PC-9 (cell line): Measurements from ENCODE around the gene EFHC1. TPM values are rescaled to one million over a fixed set of nuclear protein-coding genes. Genes with fewer than 3 reads are reported as not detected.
A peak's percentile ranks its signal among the peaks of the same experiment; 100 is the strongest.

Source experiments
- Bru-seq: library from RNA; stranded (reverse); fragments of 400-500 nt; gene quantifications from one replicate; lab custom pipeline; 2021; lab: Mats Ljungman, UMichigan
- BruChase-seq, 2 experiments: library from RNA; stranded (reverse); fragments of 400-500 nt; gene quantifications; one replicate each; lab custom pipeline; 2021; lab: Mats Ljungman, UMichigan
- BruUV-seq: library from RNA; stranded (reverse); fragments of 400-500 nt; replicated peaks from 2 replicates; lab custom pipeline; 2021; lab: Mats Ljungman, UMichigan
- CTCF ChIA-PET: fragments of 300-600 bp; sonication (Branson Sonifier 250); formaldehyde crosslinking; loops from one replicate; lab custom pipeline; 2022; ENCODE audit warnings: antibody characterized with exemption; lab: Charles Lee
- POLR2A ChIA-PET: fragments of 300-600 bp; sonication (Branson Sonifier 250); formaldehyde crosslinking; loops from one replicate; lab custom pipeline; 2022; ENCODE audit warnings: antibody characterized with exemption; ENCODE audit not compliant: unreplicated experiment; lab: Charles Lee
- DNase-seq, 2 experiments: peaks; one replicate each; pipeline versions ENCODE4 v3.0.0 to v3.0.0-alpha.2; 2015 to 2022; ENCODE audit warnings: mixed read lengths in 1 of 2
- H2AFZ ChIP-seq: fragments of 200-600 bp; sonication (generic); 2 replicates; pipeline ENCODE4 v1.8.1; 2017; ENCODE audit warnings: antibody characterized with exemption
- H3F3A ChIP-seq: fragments of 200-600 bp; sonication (generic); 2 replicates; pipeline ENCODE4 v1.8.1; 2017; ENCODE audit warnings: antibody characterized with exemption, mild to moderate bottlenecking, low read depth; ENCODE audit not compliant: insufficient read depth
- H3K27ac ChIP-seq: fragments of 200-600 bp; sonication (generic); 2 replicates; pipeline ENCODE4 v1.6.1; 2016; ENCODE audit warnings: mixed run types
- H3K27me3 ChIP-seq: fragments of 200-600 bp; sonication (generic); 2 replicates; pipeline ENCODE4 v1.6.1; 2016; ENCODE audit warnings: low read depth, mixed run types; ENCODE audit not compliant: insufficient read depth
- H3K36me3 ChIP-seq: fragments of 200-600 bp; sonication (generic); 2 replicates; pipeline ENCODE4 v1.6.1; 2016; ENCODE audit warnings: low read depth, mixed run types
- H3K4me1 ChIP-seq: fragments of 200-600 bp; sonication (generic); replicated peaks from 2 replicates; pipeline ENCODE4 v1.6.1; 2016; ENCODE audit warnings: mixed run types; ENCODE audit not compliant: insufficient read depth
- H3K4me2 ChIP-seq: fragments of 200-600 bp; sonication (generic); 2 replicates; pipeline ENCODE4 v1.6.1; 2017; ENCODE audit warnings: mixed run types
- H3K4me3 ChIP-seq: fragments of 200-600 bp; sonication (generic); 2 replicates; pipeline ENCODE4 v1.6.1; 2016; ENCODE audit warnings: mixed run types
- H3K79me2 ChIP-seq: fragments of 200-600 bp; sonication (generic); 2 replicates; pipeline ENCODE4 v1.6.1; 2017; ENCODE audit warnings: low read depth, mixed run types
- H3K9me2 ChIP-seq: fragments of 200-600 bp; sonication (generic); 2 replicates; pipeline ENCODE4 v1.8.1; 2017; ENCODE audit warnings: mild to moderate bottlenecking; ENCODE audit not compliant: insufficient read depth
- H3K9me3 ChIP-seq: fragments of 200-600 bp; sonication (generic); 2 replicates; pipeline ENCODE4 v1.8.1; 2016; ENCODE audit warnings: low read depth; ENCODE audit not compliant: insufficient read depth
- H4K20me1 ChIP-seq: fragments of 200-600 bp; sonication (generic); 2 replicates; pipeline ENCODE4 v1.8.1; 2017; ENCODE audit not compliant: insufficient read depth
- EZH2 ChIP-seq: fragments of 200-600 bp; sonication (generic); IDR thresholded peaks from 2 replicates; pipeline ENCODE4 v1.8.0; 2017; ENCODE audit warnings: antibody characterized with exemption, low read depth
- intact Hi-C: fragments of 100-400 bp; cut with micrococcal nuclease; formaldehyde crosslinking; loops from one replicate; pipeline ENCODE4 v1.10.0; 2022; ENCODE audit not compliant: unreplicated experiment
- long read RNA-seq: library from polyadenylated mRNA; stranded (forward); transcript quantifications from one replicate; pipeline ENCODE4 v2.0.0, GENCODE V29; 2022
- total RNA-seq: library from RNA; stranded (reverse); gene quantifications from 2 replicates; pipeline ENCODE4 v1.2.3, GENCODE V29; 2021
- TF ChIP-seq, protein P1 (sequence below): fragments of 200-600 bp; sonication (generic); conservative IDR thresholded peaks from 2 replicates; pipeline ENCODE4 v1.6.1; 2017; ENCODE audit warnings: mixed run types, antibody characterized with exemption, mild to moderate bottlenecking, moderate library complexity

Gene EFHC1, protein sequence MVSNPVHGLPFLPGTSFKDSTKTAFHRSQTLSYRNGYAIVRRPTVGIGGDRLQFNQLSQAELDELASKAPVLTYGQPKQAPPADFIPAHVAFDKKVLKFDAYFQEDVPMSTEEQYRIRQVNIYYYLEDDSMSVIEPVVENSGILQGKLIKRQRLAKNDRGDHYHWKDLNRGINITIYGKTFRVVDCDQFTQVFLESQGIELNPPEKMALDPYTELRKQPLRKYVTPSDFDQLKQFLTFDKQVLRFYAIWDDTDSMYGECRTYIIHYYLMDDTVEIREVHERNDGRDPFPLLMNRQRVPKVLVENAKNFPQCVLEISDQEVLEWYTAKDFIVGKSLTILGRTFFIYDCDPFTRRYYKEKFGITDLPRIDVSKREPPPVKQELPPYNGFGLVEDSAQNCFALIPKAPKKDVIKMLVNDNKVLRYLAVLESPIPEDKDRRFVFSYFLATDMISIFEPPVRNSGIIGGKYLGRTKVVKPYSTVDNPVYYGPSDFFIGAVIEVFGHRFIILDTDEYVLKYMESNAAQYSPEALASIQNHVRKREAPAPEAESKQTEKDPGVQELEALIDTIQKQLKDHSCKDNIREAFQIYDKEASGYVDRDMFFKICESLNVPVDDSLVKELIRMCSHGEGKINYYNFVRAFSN
- total RNA-seq (35.8 and 45.0 TPM in 2 replicates), Bru-seq, nascent RNA (percentile 62 among the genes with signal in this experiment), BruChase-seq, experiment 1, labeled RNA remaining after a 2-hour chase (percentile 62 among the genes with signal in this experiment), BruChase-seq, experiment 2, labeled RNA remaining after a 6-hour chase (percentile 55 among the genes with signal in this experiment)
- long read RNA-seq, full-length matches to known transcripts: 17 of 35 reads
- long read RNA-seq, partial matches to known transcripts: 10 of 35 reads
- long read RNA-seq, other reads (novel, unspliced or antisense): 8 of 35 reads

DNA sequence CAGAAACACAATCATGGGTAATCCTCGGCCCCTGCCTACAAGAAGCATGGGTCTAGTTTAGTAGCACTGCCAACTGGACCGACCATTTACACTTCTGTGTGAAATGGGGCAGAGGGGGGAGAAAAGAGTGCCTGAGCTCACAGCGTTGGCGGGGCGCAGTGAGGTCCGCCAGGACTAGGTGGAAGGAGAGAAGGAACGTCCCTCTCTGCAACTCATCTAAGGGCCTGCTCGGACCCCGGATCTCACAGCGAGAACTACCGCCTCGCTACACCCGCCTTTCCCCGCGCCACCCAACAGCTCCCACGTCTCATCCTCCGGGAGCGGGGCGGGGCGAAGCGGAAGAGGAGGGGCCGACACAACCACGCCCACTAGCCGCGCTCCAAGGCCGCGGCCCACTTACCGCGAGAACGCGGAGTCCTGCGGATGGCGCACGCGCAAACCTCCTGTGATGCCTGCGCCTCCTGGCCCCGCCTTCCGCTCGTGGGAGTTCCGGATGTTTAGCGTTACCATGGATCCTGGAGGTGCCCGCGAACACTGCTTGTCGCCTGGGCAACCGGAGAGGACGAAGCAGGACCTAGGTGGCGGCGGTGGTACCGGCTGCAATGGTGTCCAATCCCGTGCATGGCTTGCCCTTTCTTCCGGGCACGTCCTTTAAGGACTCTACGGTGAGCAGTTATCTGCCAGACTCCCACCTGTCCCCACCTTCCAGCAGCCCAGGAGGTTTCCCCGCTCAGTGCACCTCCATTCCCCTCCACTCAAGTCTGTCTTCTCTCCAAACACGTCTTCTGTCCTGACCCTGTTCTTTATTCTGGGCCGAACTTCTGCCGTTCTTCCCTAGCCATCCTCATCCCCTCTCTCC lies at the start of gene EFHC1:
Gene EFHC1, plus strand, starts transcription at position 534 of the 859 bp plus-strand sequence. Its CDS starts 69 bp downstream, at position 603.
- H3K4me2 ChIP-seq: peak within 1 kb of the TSS; percentile 89
- H3K36me3 ChIP-seq: no peaks in the 10 kb centered on the region
- peak within 1 kb of the TSS; percentile 56 for H3K27ac ChIP-seq
- DNase-seq: peak; percentile 91 to 98
- H4K20me1 ChIP-seq: no peaks in the 10 kb centered on the region
- no peaks in the 10 kb centered on the region for H3K27me3 ChIP-seq
- H3K79me2 ChIP-seq: no peaks in the 10 kb centered on the region
- H3K9me3 ChIP-seq: no peaks in the 10 kb centered on the region
- H2AFZ ChIP-seq: peak within 1 kb of the TSS; percentile 94
- H3F3A ChIP-seq: peaks cover 24% of the 10 kb centered on the region
- BruUV-seq: no TSS peak
- H3K4me3 ChIP-seq: peak within 1 kb of the TSS; percentile 75
- H3K9me2 ChIP-seq: no peaks in the 10 kb centered on the region
- ChIA-PET CTCF (interaction anchor here (0.8 to 1.2 kb wide), 2 partner anchors 156 to 1254 kb away, joined by 3 to 4 read pairs; no protein-coding TSS in a partner anchor), POLR2A (interaction anchor here (0.6 to 1.5 kb wide), 3 partner anchors 34 to 628 kb away, joined by 5 to 7 read pairs (median 6); no protein-coding TSS in a partner anchor)
- peaks cover 59% of the 10 kb centered on the region for H3K4me1 ChIP-seq
- no peak for TF ChIP-seq EZH2
- TF ChIP-seq, protein P1, sequence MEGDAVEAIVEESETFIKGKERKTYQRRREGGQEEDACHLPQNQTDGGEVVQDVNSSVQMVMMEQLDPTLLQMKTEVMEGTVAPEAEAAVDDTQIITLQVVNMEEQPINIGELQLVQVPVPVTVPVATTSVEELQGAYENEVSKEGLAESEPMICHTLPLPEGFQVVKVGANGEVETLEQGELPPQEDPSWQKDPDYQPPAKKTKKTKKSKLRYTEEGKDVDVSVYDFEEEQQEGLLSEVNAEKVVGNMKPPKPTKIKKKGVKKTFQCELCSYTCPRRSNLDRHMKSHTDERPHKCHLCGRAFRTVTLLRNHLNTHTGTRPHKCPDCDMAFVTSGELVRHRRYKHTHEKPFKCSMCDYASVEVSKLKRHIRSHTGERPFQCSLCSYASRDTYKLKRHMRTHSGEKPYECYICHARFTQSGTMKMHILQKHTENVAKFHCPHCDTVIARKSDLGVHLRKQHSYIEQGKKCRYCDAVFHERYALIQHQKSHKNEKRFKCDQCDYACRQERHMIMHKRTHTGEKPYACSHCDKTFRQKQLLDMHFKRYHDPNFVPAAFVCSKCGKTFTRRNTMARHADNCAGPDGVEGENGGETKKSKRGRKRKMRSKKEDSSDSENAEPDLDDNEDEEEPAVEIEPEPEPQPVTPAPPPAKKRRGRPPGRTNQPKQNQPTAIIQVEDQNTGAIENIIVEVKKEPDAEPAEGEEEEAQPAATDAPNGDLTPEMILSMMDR: no peak
- intact Hi-C loops: loop anchor here (1.0 to 5.0 kb wide), 3 partner anchors 84 to 172 kb away; no protein-coding TSS in a partner anchor

DNA sequence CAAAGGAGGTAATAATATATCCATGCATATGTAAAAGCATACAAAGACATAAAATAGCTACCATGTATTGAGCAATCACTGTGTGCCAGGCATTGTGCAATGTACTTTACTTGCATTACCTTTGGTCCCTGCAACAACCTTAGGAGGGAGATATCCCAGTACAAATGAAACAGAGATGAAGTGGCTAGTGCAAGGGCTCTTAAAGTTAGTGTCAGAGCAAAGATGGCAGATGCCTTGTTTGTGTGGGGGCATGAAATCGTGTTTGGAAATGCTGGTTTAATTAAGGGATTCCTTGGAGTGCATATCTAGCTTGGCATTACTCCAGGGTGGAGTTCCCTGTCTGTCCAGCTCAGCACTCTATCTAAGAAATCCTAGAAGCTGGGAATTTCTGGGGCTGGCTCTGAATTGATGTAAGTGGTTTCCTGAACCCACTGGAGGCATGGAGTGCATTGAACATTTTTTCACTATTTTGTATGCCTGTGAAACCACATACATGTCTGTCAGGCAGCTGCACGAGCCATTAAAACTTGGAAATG lies 48.4 kb upstream of the EFHC1 start:
- no peaks in the 10 kb centered on the region for H4K20me1 ChIP-seq
- H3K79me2 ChIP-seq: no peaks in the 10 kb centered on the region
- no peak for DNase-seq
- TF ChIP-seq, protein P1: no peak
- no peak for TF ChIP-seq EZH2
- POLR2A ChIA-PET: interaction anchor here (0.6 kb wide), 1 partner anchor 15 kb away, joined by 4 read pairs; no protein-coding TSS in a partner anchor
- no peaks in the 10 kb centered on the region for H3F3A ChIP-seq
- H3K4me1 ChIP-seq: no peaks in the 10 kb centered on the region
- CTCF ChIA-PET: no interaction called here
- H3K27me3 ChIP-seq: no peaks in the 10 kb centered on the region
- H3K9me3 ChIP-seq: no peaks in the 10 kb centered on the region
- no peak overlapping the region for H3K4me3 ChIP-seq
- intact Hi-C loops: no loop called here
- no peaks in the 10 kb centered on the region for H3K9me2 ChIP-seq
- BruUV-seq: no TSS peak
- no peak overlapping the region for H2AFZ ChIP-seq
- H3K27ac ChIP-seq: no peak overlapping the region
- H3K4me2 ChIP-seq: no peak overlapping the region
- H3K36me3 ChIP-seq: no peaks in the 10 kb centered on the region
